ENCODE measurements around the gene SLC24A3. TPM values are rescaled to one million over a fixed set of nuclear protein-coding genes. Genes with fewer than 3 reads are reported as not detected.

Gene SLC24A3
- total RNA-seq, 2 experiments from 2014 or later: not detected

DNA sequence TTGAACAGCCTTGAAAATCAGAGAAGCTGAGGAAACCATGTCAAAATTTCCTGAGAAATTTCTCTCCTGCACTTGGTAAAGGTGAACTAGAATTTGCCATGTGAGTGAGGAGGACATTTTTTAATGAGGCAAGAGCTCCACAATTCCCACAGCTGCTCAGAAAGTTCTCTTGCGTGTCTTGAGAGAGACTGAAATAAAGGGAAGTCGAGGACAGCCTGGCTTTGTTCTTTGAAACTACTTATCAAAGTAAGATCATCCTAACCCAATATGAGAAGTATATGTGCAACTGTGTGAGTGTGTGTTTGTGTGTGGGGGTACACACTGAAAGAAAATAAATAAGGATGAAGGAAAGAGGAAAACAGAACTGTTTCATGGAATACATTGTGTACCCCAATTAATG is 163.4 kb downstream of the SLC24A3 start:
- no peaks in the 10 kb centered on the region for H3K9me3 Mint-ChIP-seq
- no peak for DNase-seq

GRCh38 chr20:19376451-19377229 is 164.2 kb downstream of the SLC24A3 start:
- H3K27me3 Mint-ChIP-seq (ENCODE audit: low read depth): no peaks in the 10 kb centered on the region
- no peak for DNase-seq
- intact Hi-C loops (cut with micrococcal nuclease): no loop called here
- H3K27ac Mint-ChIP-seq: no peak overlapping the region
- H3K36me3 Mint-ChIP-seq (ENCODE audit: low read depth): no peaks in the 10 kb centered on the region
- H3K4me1 Mint-ChIP-seq (ENCODE audit: low read depth): no peaks in the 10 kb centered on the region
- H3K4me3 Mint-ChIP-seq: no peak overlapping the region
- H3K9me3 Mint-ChIP-seq: no peaks in the 10 kb centered on the region
- CTCF ChIA-PET: no interaction called here

More for the DNA sequence above, 163.4 kb downstream of the SLC24A3 start:
- intact Hi-C loops (cut with micrococcal nuclease): no loop called here
- H3K27ac Mint-ChIP-seq: no peak overlapping the region
- H3K4me3 Mint-ChIP-seq: no peak overlapping the region
- no peaks in the 10 kb centered on the region for H3K27me3 Mint-ChIP-seq (ENCODE audit: low read depth)
- no peaks in the 10 kb centered on the region for H3K36me3 Mint-ChIP-seq (ENCODE audit: low read depth)
- CTCF ChIA-PET: no interaction called here
- no peaks in the 10 kb centered on the region for H3K4me1 Mint-ChIP-seq (ENCODE audit: low read depth)

DNA sequence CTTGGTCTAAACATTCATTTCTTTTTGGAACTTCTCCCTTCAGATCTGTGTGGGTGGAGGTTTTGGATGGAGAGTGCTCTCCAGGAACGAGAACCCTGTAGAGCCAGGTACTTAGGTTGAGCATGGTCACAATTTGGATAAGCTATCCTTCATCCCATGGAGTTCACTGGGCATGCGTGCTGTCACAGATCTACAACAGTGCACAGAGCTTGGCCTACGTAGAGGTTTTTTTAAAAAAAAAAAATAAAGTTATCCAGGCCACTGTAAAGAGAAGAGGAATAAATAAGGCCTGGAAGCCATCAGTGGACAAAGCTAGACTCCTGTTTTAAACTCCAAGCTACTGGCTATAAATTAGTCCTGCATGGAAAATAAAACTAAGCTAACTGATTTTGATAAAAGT is 165.6 kb downstream of the SLC24A3 start:
- H3K4me3 Mint-ChIP-seq: no peak overlapping the region
- H3K27ac Mint-ChIP-seq: no peak overlapping the region
- no peak for DNase-seq
- no peaks in the 10 kb centered on the region for H3K27me3 Mint-ChIP-seq (ENCODE audit: low read depth)
- H3K4me1 Mint-ChIP-seq (ENCODE audit: low read depth): no peaks in the 10 kb centered on the region
- H3K9me3 Mint-ChIP-seq: no peaks in the 10 kb centered on the region
- no peaks in the 10 kb centered on the region for H3K36me3 Mint-ChIP-seq (ENCODE audit: low read depth)
- intact Hi-C loops (cut with micrococcal nuclease): no loop called here
- CTCF ChIA-PET: interaction anchor here (0.6 kb wide), 1 partner anchor 107 kb away, joined by 3 read pairs; no protein-coding TSS in a partner anchor

- intact Hi-C loops (cut with micrococcal nuclease): no loop called here
- H3K36me3 Mint-ChIP-seq (ENCODE audit: low read depth): no peaks in the 10 kb centered on the region
- H3K27ac Mint-ChIP-seq: no peak overlapping the region
- no peak for DNase-seq
- H3K9me3 Mint-ChIP-seq: peaks cover under 1% of the 10 kb centered on the region
- H3K4me3 Mint-ChIP-seq: no peak overlapping the region
- H3K27me3 Mint-ChIP-seq (ENCODE audit: low read depth): no peaks in the 10 kb centered on the region
- no peaks in the 10 kb centered on the region for H3K4me1 Mint-ChIP-seq (ENCODE audit: low read depth)
- CTCF ChIA-PET: no interaction called here
Observed at GRCh38 chr20:19380211-19380610, 167.8 kb downstream of the SLC24A3 start.

DNA sequence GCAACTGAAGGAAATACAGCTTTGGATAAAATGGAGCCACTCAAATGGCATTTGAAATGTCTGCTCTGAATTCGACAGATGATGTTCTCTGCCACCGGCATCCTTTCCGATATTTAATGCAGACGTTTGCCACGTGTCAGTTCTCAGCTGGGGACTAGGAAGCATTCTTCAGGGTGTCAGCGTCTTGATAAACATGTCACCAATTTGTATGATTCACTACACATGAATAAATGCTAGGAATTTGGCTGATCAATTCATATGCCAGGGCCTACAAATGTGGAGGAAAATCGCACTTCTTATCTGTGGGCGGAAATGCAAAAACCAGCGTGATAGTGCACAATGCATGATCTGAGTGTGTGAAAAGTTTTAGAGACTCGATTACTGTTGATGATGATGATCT is 169.5 kb downstream of the SLC24A3 start:
- Mint-ChIP-seq H3K4me1 (ENCODE audit: low read depth) (no peaks in the 10 kb centered on the region), H3K27ac (no peak overlapping the region), H3K27me3 (ENCODE audit: low read depth) (no peaks in the 10 kb centered on the region), H3K36me3 (ENCODE audit: low read depth) (no peaks in the 10 kb centered on the region), H3K4me3 (no peak overlapping the region), H3K9me3 (peaks cover 1% of the 10 kb centered on the region)
- intact Hi-C loops (cut with micrococcal nuclease): no loop called here
- no peak for DNase-seq
- CTCF ChIA-PET: no interaction called here

- CTCF ChIA-PET: no interaction called here
Observed at GRCh38 chr20:19382386-19383340, 170.2 kb downstream of the SLC24A3 start.

GRCh38 chr20:19384940-19385339 is 172.5 kb downstream of the SLC24A3 start:
- H3K27me3 Mint-ChIP-seq (ENCODE audit: low read depth): peaks cover 3% of the 10 kb centered on the region
- no peak for DNase-seq
- no peaks in the 10 kb centered on the region for H3K4me1 Mint-ChIP-seq (ENCODE audit: low read depth)
- CTCF ChIA-PET: interaction anchor here (0.6 kb wide), 1 partner anchor 982 kb away, joined by 3 read pairs; no protein-coding TSS in a partner anchor
- H3K4me3 Mint-ChIP-seq: no peak overlapping the region
- H3K9me3 Mint-ChIP-seq: peaks cover 7% of the 10 kb centered on the region
- peaks cover 2% of the 10 kb centered on the region for H3K36me3 Mint-ChIP-seq (ENCODE audit: low read depth)
- H3K27ac Mint-ChIP-seq: no peak overlapping the region
- intact Hi-C loops (cut with micrococcal nuclease): no loop called here

More at GRCh38 chr20:19382386-19383340, 170.2 kb downstream of the SLC24A3 start:
- H3K4me1 Mint-ChIP-seq (ENCODE audit: low read depth): no peaks in the 10 kb centered on the region
- intact Hi-C loops (cut with micrococcal nuclease): no loop called here
- H3K27me3 Mint-ChIP-seq (ENCODE audit: low read depth): no peaks in the 10 kb centered on the region
- no peak for DNase-seq
- no peak overlapping the region for H3K27ac Mint-ChIP-seq
- no peaks in the 10 kb centered on the region for H3K36me3 Mint-ChIP-seq (ENCODE audit: low read depth)
- no peak overlapping the region for H3K4me3 Mint-ChIP-seq
- peaks cover 1% of the 10 kb centered on the region for H3K9me3 Mint-ChIP-seq

DNA sequence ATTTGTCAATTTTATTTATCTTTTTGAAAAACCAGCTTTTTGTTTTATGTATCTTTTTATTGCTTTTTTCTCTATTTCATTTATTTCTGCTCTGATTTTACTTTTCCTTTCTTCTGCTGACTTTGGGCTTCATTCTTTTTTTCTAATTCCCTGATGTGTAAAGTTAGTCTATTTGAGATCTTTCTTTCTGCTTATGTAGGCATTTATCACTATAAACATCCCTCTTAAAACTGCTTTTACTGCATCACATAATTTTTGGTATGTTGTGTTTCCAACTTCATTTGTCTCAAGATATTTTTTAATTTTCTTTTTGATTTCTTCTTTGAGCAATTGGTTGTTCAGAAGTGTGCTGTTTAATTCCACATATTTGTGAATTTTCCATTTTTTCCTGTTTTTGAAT is 174.8 kb downstream of the SLC24A3 start:
- no peak for DNase-seq
- H3K4me3 Mint-ChIP-seq: no peak overlapping the region
- H3K27ac Mint-ChIP-seq: no peak overlapping the region
- H3K9me3 Mint-ChIP-seq: peaks cover 8% of the 10 kb centered on the region
- no peaks in the 10 kb centered on the region for H3K4me1 Mint-ChIP-seq (ENCODE audit: low read depth)
- intact Hi-C loops (cut with micrococcal nuclease): no loop called here
- CTCF ChIA-PET: no interaction called here
- H3K36me3 Mint-ChIP-seq (ENCODE audit: low read depth): peaks cover 2% of the 10 kb centered on the region
- peaks cover 4% of the 10 kb centered on the region for H3K27me3 Mint-ChIP-seq (ENCODE audit: low read depth)

GRCh38 chr20:19392344-19393130 is 180.1 kb downstream of the SLC24A3 start:
- peaks cover 7% of the 10 kb centered on the region for H3K9me3 Mint-ChIP-seq
- H3K4me3 Mint-ChIP-seq: no peak overlapping the region
- H3K27ac Mint-ChIP-seq: no peak overlapping the region
- no peaks in the 10 kb centered on the region for H3K4me1 Mint-ChIP-seq (ENCODE audit: low read depth)
- peaks cover 2% of the 10 kb centered on the region for H3K36me3 Mint-ChIP-seq (ENCODE audit: low read depth)
- H3K27me3 Mint-ChIP-seq (ENCODE audit: low read depth): peaks cover 7% of the 10 kb centered on the region
- DNase-seq: no peak
- CTCF ChIA-PET: no interaction called here
- intact Hi-C loops (cut with micrococcal nuclease): no loop called here

GRCh38 chr20:19396460-19397081 is 184.1 kb downstream of the SLC24A3 start:
- Mint-ChIP-seq H3K4me1 (ENCODE audit: low read depth) (no peaks in the 10 kb centered on the region), H3K36me3 (ENCODE audit: low read depth) (no peaks in the 10 kb centered on the region), H3K27me3 (ENCODE audit: low read depth) (peaks cover 3% of the 10 kb centered on the region), H3K4me3 (no peak overlapping the region), H3K9me3 (peaks cover 13% of the 10 kb centered on the region), H3K27ac (no peak overlapping the region)
- CTCF ChIA-PET: no interaction called here
- DNase-seq: no peak
- intact Hi-C loops (cut with micrococcal nuclease): no loop called here

- no peaks in the 10 kb centered on the region for H3K4me1 Mint-ChIP-seq (ENCODE audit: low read depth)
- no peak overlapping the region for H3K4me3 Mint-ChIP-seq
Observed at GRCh38 chr20:19397226-19397625, 184.8 kb downstream of the SLC24A3 start.

GRCh38 chr20:19397666-19398065 is 185.2 kb downstream of the SLC24A3 start:
- Mint-ChIP-seq H3K9me3 (peaks cover 13% of the 10 kb centered on the region), H3K4me3 (no peak overlapping the region), H3K27ac (no peak overlapping the region), H3K27me3 (ENCODE audit: low read depth) (peaks cover 4% of the 10 kb centered on the region), H3K4me1 (ENCODE audit: low read depth) (no peaks in the 10 kb centered on the region), H3K36me3 (ENCODE audit: low read depth) (no peaks in the 10 kb centered on the region)
- DNase-seq: no peak
- intact Hi-C loops (cut with micrococcal nuclease): no loop called here
- CTCF ChIA-PET: no interaction called here

More at GRCh38 chr20:19397226-19397625, 184.8 kb downstream of the SLC24A3 start:
- peaks cover 13% of the 10 kb centered on the region for H3K9me3 Mint-ChIP-seq
- intact Hi-C loops (cut with micrococcal nuclease): no loop called here
- no peak overlapping the region for H3K27ac Mint-ChIP-seq
- CTCF ChIA-PET: no interaction called here
- H3K27me3 Mint-ChIP-seq (ENCODE audit: low read depth): peaks cover 6% of the 10 kb centered on the region
- H3K36me3 Mint-ChIP-seq (ENCODE audit: low read depth): no peaks in the 10 kb centered on the region
- DNase-seq: no peak

Measured in activated naive CD4-positive, alpha-beta T cell treated with anti-CD3 and anti-CD28 coated beads for 36 hours (primary cell).